ENCODE measurements around the gene ATR. TPM values are rescaled to one million over a fixed set of nuclear protein-coding genes. Genes with fewer than 3 reads are reported as not detected.
"Not testable (repeated sequence)": the region's sequence is repeated elsewhere in the genome, so short reads cannot be mapped to it uniquely, and the experiment has no call there.

ATR gene
- total RNA-seq, 1 donor from 2014 or later: 8.3 TPM

GRCh38 chr3:142447852-142448823 is 130.4 kb downstream of the ATR start, which contains the start of gene XRN1:
Gene XRN1 (minus strand): TSS chr3:142448037. CDS start chr3:142447944, 93 bp downstream.
- no peaks in the 10 kb centered on the region for H3K9me3 ChIP-seq
- TF ChIP-seq CTCF (IDR thresholded peaks at IDR 0.05): no peak
- intact Hi-C loops (cut with DNase I): loop anchor here (1.0 to 10.0 kb wide), 7 partner anchors 130 to 1527 kb away; partner anchors contain the start of genes ATR, DIPK2A, RNF7 and SLC25A36
- H3K4me3 ChIP-seq: peak within 1 kb of the TSS; percentile 88 to 90
- H3K27me3 ChIP-seq: no peaks in the 10 kb centered on the region
- peak within 1 kb of the TSS; percentile 98 for H3K27ac ChIP-seq
- H3K36me3 ChIP-seq: peaks cover 0 to 6% of the 10 kb centered on the region in 2 donors
- peaks cover 0 to 6% of the 10 kb centered on the region in 2 donors for H3K4me1 ChIP-seq
- DNase-seq (ENCODE audit: low spot score in 2 of 2): peak; percentile 83 to 98

GRCh38 chr3:142447301-142447851 is 131.2 kb downstream of the ATR start:
- no peak for TF ChIP-seq CTCF (IDR thresholded peaks at IDR 0.05)
- intact Hi-C loops (cut with DNase I): loop anchor here (5.0 to 10.0 kb wide), 5 partner anchors 235 to 1527 kb away; partner anchors contain the start of genes DIPK2A, RNF7, SLC25A36 and TRPC1
- peaks cover 0 to 6% of the 10 kb centered on the region in 2 donors for H3K4me1 ChIP-seq
- H3K27me3 ChIP-seq: no peaks in the 10 kb centered on the region
- peak in 1 of 2 donors; percentile 66 for DNase-seq (ENCODE audit: low spot score in 2 of 2)
- no peaks in the 10 kb centered on the region for H3K9me3 ChIP-seq
- H3K36me3 ChIP-seq: peaks cover 0 to 2% of the 10 kb centered on the region in 2 donors
- peak overlapping the region; percentile 98 for H3K27ac ChIP-seq
- peak overlapping the region; percentile 88 to 90 for H3K4me3 ChIP-seq

GRCh38 chr3:142445816-142446254 is 132.7 kb downstream of the ATR start:
- H3K4me3 ChIP-seq: peak overlapping the region; percentile 88 to 90
- H3K27me3 ChIP-seq: no peaks in the 10 kb centered on the region
- no peak overlapping the region for H3K27ac ChIP-seq
- no peak for TF ChIP-seq CTCF (IDR thresholded peaks at IDR 0.05)
- no peak for DNase-seq (ENCODE audit: low spot score in 2 of 2)
- no peaks in the 10 kb centered on the region for H3K9me3 ChIP-seq
- intact Hi-C loops (cut with DNase I): loop anchor here (5.0 to 10.0 kb wide), 5 partner anchors 234 to 1529 kb away; partner anchors contain the start of genes DIPK2A, RNF7, SLC25A36 and TRPC1
- peaks cover 0 to 6% of the 10 kb centered on the region in 2 donors for H3K4me1 ChIP-seq
- no peaks in the 10 kb centered on the region for H3K36me3 ChIP-seq

- no peaks in the 10 kb centered on the region for H3K9me3 ChIP-seq
- TF ChIP-seq CTCF (IDR thresholded peaks at IDR 0.05): no peak
- H3K27ac ChIP-seq: no peak overlapping the region
- peaks cover 0 to 6% of the 10 kb centered on the region in 2 donors for H3K4me1 ChIP-seq
- no peaks in the 10 kb centered on the region for H3K27me3 ChIP-seq
- no peaks in the 10 kb centered on the region for H3K36me3 ChIP-seq
- intact Hi-C loops (cut with DNase I): loop anchor here (10.0 kb wide), 2 partner anchors 280 to 1530 kb away; partner anchors contain the start of genes DIPK2A and TRPC1
- no peak overlapping the region for H3K4me3 ChIP-seq
- no peak for DNase-seq (ENCODE audit: low spot score in 2 of 2)
Measured at GRCh38 chr3:142444343-142444742, 134.2 kb downstream of the ATR start.

GRCh38 chr3:142443060-142443459 is 135.5 kb downstream of the ATR start:
- intact Hi-C loops (cut with DNase I): loop anchor here (10.0 kb wide), 2 partner anchors 282 to 1532 kb away; partner anchors contain the start of genes DIPK2A and TRPC1
- not testable (repeated sequence) for H3K9me3 ChIP-seq; H3K4me3 ChIP-seq; DNase-seq (ENCODE audit: low spot score in 2 of 2); H3K27ac ChIP-seq; H3K36me3 ChIP-seq; H3K4me1 ChIP-seq; H3K27me3 ChIP-seq

- not testable (repeated sequence) for DNase-seq (ENCODE audit: low spot score in 2 of 2); H3K36me3 ChIP-seq; H3K27ac ChIP-seq; H3K9me3 ChIP-seq; H3K27me3 ChIP-seq; H3K4me3 ChIP-seq; H3K4me1 ChIP-seq
- intact Hi-C loops (cut with DNase I): loop anchor here (10.0 kb wide), 2 partner anchors 285 to 1535 kb away; partner anchors contain the start of genes DIPK2A and TRPC1
Measured at GRCh38 chr3:142439499-142440220, 138.9 kb downstream of the ATR start.

GRCh38 chr3:142438096-142438495 is 140.4 kb downstream of the ATR start:
- H3K4me3 ChIP-seq; intact Hi-C loops (cut with DNase I); H3K4me1 ChIP-seq; H3K27me3 ChIP-seq; DNase-seq (ENCODE audit: low spot score in 2 of 2); H3K9me3 ChIP-seq; H3K36me3 ChIP-seq; H3K27ac ChIP-seq: not testable (repeated sequence)
